ENCODE data around the gene FASTK.

DNA sequence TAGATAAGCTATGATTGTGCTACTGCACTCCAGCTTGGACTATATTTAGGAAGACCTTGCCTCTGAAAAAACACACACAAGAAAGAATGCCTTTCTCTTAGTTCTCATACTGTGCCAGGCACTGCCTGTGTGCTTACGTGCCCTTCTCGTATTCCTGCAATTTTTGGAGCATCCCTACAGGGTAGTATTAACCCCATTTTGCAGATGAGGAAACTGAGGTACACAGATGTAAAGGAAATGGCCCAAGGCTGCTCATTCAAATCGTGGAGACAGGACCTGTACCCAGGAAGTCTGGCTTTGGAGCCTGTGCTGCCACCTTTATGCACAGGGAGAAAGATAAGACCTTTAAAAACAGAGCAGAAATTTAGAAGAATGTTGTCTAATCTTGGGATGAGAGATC, 22.4 kb upstream of the FASTK start:
- TF ChIP-seq, protein P1, sequence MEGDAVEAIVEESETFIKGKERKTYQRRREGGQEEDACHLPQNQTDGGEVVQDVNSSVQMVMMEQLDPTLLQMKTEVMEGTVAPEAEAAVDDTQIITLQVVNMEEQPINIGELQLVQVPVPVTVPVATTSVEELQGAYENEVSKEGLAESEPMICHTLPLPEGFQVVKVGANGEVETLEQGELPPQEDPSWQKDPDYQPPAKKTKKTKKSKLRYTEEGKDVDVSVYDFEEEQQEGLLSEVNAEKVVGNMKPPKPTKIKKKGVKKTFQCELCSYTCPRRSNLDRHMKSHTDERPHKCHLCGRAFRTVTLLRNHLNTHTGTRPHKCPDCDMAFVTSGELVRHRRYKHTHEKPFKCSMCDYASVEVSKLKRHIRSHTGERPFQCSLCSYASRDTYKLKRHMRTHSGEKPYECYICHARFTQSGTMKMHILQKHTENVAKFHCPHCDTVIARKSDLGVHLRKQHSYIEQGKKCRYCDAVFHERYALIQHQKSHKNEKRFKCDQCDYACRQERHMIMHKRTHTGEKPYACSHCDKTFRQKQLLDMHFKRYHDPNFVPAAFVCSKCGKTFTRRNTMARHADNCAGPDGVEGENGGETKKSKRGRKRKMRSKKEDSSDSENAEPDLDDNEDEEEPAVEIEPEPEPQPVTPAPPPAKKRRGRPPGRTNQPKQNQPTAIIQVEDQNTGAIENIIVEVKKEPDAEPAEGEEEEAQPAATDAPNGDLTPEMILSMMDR (IDR thresholded peaks at IDR 0.05), result no peak
- no peak for TF ChIP-seq POLR2A (IDR thresholded peaks at IDR 0.05)
